WI38 (cell line): ENCODE measurements around the gene MACC1.

Experiments used
- H3K4me3 ChIP-seq: 2 replicates; pipeline ENCODE4 v1.5.1; 2011; ENCODE audit warnings: low read depth, mild to moderate bottlenecking, control low read depth, low read length
- TF ChIP-seq, protein P1 (sequence below): IDR thresholded peaks from 2 replicates; pipeline ENCODE4 v1.5.1; 2012; ENCODE audit warnings: low read depth, mild to moderate bottlenecking, control low read depth, low read length

MACC1 gene

GRCh38 chr7:20144801-20145200, 72.4 kb downstream of the MACC1 start:
- no peak overlapping the region for H3K4me3 ChIP-seq
- TF ChIP-seq, protein P1, sequence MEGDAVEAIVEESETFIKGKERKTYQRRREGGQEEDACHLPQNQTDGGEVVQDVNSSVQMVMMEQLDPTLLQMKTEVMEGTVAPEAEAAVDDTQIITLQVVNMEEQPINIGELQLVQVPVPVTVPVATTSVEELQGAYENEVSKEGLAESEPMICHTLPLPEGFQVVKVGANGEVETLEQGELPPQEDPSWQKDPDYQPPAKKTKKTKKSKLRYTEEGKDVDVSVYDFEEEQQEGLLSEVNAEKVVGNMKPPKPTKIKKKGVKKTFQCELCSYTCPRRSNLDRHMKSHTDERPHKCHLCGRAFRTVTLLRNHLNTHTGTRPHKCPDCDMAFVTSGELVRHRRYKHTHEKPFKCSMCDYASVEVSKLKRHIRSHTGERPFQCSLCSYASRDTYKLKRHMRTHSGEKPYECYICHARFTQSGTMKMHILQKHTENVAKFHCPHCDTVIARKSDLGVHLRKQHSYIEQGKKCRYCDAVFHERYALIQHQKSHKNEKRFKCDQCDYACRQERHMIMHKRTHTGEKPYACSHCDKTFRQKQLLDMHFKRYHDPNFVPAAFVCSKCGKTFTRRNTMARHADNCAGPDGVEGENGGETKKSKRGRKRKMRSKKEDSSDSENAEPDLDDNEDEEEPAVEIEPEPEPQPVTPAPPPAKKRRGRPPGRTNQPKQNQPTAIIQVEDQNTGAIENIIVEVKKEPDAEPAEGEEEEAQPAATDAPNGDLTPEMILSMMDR: no peak

- no peak overlapping the region for H3K4me3 ChIP-seq
- TF ChIP-seq, protein P1: no peak
Measured at GRCh38 chr7:20141666-20142065, 75.5 kb downstream of the MACC1 start.

DNA sequence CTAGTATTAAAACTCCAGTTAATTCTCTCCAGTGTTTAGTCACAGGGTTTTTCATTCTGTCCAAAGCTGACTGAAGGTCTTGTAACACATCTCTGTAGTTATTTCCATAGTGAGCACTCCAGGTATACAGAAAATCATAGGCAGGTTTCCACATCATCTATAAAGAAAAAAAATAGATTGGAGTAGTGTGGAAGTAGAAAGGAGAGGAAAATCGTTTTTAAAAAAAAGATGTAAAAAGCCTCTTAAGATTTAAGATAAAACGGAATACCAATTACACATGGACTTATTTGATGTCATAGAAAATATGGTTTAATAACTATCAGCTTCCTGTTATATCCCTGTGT, 76.2 kb downstream of the MACC1 start:
- TF ChIP-seq, protein P1: no peak
- H3K4me3 ChIP-seq: no peak overlapping the region

- H3K4me3 ChIP-seq: no peak overlapping the region
- TF ChIP-seq, protein P1: no peak
Measured at GRCh38 chr7:20140291-20141001, 76.7 kb downstream of the MACC1 start.

DNA sequence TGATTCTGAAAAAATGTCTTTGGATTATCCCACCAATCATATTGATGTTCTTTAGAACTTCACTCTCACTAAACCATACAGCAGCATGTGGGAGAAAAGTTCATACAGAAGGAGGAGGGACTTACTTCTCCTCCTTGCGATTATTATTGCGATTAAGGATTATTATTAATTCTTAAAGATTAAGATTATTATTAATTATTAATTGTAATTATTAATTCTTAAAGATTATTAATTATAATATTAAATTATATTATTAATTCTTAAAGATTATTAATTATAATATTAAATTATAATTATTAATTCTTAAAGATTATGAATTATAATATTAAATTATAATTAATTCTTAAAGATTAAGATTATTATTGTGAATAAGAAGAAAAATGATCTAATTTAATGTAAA, 80.5 kb downstream of the MACC1 start:
- TF ChIP-seq, protein P1: no peak
- H3K4me3 ChIP-seq: no peak overlapping the region

DNA sequence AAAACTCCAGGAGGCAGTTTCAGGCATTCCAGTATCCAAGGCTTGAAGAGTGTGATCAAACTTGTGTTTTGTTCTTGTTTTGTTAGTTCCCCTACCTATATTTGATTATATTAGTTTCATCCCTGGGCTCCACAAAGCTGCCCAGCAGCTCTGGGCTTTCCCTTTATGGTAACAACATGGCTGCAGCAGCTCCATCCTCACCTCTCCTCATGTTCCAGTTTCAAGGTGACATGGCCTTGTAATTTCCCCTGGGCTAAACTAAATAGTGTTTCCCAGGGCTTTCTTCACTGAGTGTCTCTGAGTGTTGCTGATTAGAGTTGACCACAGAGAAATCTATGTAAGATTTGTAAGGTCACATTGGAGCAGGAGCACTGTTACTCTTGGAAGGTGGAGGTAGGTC, 83.4 kb downstream of the MACC1 start:
- TF ChIP-seq, protein P1: no peak
- no peak overlapping the region for H3K4me3 ChIP-seq

DNA sequence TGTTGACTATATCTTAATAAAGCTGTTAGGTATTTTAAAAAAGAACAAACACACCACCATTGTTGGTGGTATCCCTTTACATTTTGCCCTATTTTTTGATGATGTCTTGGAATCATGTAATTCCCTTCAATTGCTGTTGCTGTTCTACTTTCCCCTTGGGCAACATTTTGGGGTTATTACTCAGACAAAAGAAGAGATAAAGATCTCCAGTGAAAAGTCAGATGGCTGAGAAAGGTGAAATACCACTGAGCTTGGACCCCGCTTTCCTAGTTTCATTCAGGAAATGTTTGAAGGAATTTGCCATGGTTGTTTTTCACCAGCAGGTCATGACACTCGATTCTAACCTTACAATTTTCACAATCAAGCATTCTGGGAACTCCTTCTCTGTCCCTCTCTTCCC, 84.6 kb downstream of the MACC1 start:
- H3K4me3 ChIP-seq: no peak overlapping the region
- TF ChIP-seq, protein P1: no peak
